CD14-positive monocyte (primary cell): ENCODE results near the gene TMEM101. TPM values are rescaled to one million over a fixed set of nuclear protein-coding genes. Genes with fewer than 3 reads are reported as not detected.

Experiments
- DNase-seq, 3 donors: peaks; one replicate each; pipeline ENCODE4 v3.0.0-alpha.2; 2011 to 2022
- H2AFZ ChIP-seq: 2 replicates; pipeline ENCODE4 v1.6.0; 2012; ENCODE audit warnings: mild to moderate bottlenecking, low read depth, low read length, inconsistent platforms; ENCODE audit not compliant: insufficient read depth, poor library complexity, severe bottlenecking
- H3K27ac ChIP-seq, 2 donors: 1 replicate in 1 of 2; 2 replicates in 1 of 2; pipeline ENCODE4 v1.5.1; 2012 to 2013; ENCODE audit warnings: low read length in 2 of 2, control low read depth in 1 of 2, inconsistent platforms in 1 of 2, low read depth in 1 of 2, mild to moderate bottlenecking in 1 of 2
- H3K27me3 ChIP-seq, 2 donors: one replicate each; pipeline versions ENCODE4 v1.6.0 to v1.6.1; 2011 to 2013; ENCODE audit warnings: low read length in 2 of 2; ENCODE audit not compliant: control insufficient read depth in 2 of 2, insufficient read depth in 2 of 2
- H3K36me3 ChIP-seq, 2 donors: replicated peaks in 1 of 2; 1 replicate in 1 of 2; 2 replicates in 1 of 2; pipeline versions ENCODE4 v1.5.1 to v1.6.1; 2012 to 2013; ENCODE audit warnings: low read length in 2 of 2, control low read depth in 1 of 2, inconsistent platforms in 1 of 2, mild to moderate bottlenecking in 1 of 2; ENCODE audit not compliant: insufficient read depth in 2 of 2, control insufficient read depth in 1 of 2
- H3K4me1 ChIP-seq, 2 donors: 1 replicate in 1 of 2; 2 replicates in 1 of 2; pipeline versions ENCODE4 v1.5.1 to v1.6.1; 2012 to 2013; ENCODE audit warnings: low read length in 2 of 2, control low read depth in 1 of 2, inconsistent platforms in 1 of 2, mild to moderate bottlenecking in 1 of 2, moderate library complexity in 1 of 2; ENCODE audit not compliant: insufficient read depth in 2 of 2, control insufficient read depth in 1 of 2
- H3K4me2 ChIP-seq: replicated peaks from 2 replicates; pipeline ENCODE3; 2012; ENCODE audit warnings: low read length, moderate library complexity, mild to moderate bottlenecking; ENCODE audit not compliant: poor library complexity, severe bottlenecking; ENCODE audit errors: extremely low read depth
- H3K4me3 ChIP-seq, 3 experiments: fragments of 200-600 bp in 1 of 3; sonication (generic) in 1 of 3; replicated peaks in 1 of 3; 1 replicate in 2 of 3; 2 replicates in 1 of 3; pipeline ENCODE4 v1.5.1; 2011 to 2013; ENCODE audit warnings: low read length in 3 of 3, mild to moderate bottlenecking in 3 of 3, control low read depth in 2 of 3, low read depth in 2 of 3, inconsistent platforms in 1 of 3, moderate library complexity in 1 of 3
- H3K79me2 ChIP-seq: 2 replicates; pipeline ENCODE4 v1.6.0; 2012; ENCODE audit warnings: mild to moderate bottlenecking, control low read depth, inconsistent platforms, low read length, moderate library complexity; ENCODE audit not compliant: insufficient read depth
- H3K9ac ChIP-seq: 2 replicates; pipeline ENCODE4 v1.6.0; 2017; ENCODE audit warnings: low read length, mild to moderate bottlenecking; ENCODE audit not compliant: insufficient read depth, poor library complexity, severe bottlenecking
- H3K9me3 ChIP-seq, 2 donors: replicated peaks in 1 of 2; 1 replicate in 1 of 2; 2 replicates in 1 of 2; pipeline versions ENCODE4 v1.5.1 to v1.6.1; 2012 to 2013; ENCODE audit warnings: low read length in 2 of 2, control low read depth in 1 of 2; ENCODE audit not compliant: control insufficient read depth in 1 of 2, insufficient read depth in 1 of 2
- H4K20me1 ChIP-seq: 2 replicates; pipeline ENCODE4 v1.6.0; 2012; ENCODE audit warnings: mild to moderate bottlenecking, low read length, control low read depth, moderate library complexity; ENCODE audit not compliant: insufficient read depth
- H3K27ac Mint-ChIP-seq, 7 donors: one replicate each; pipeline ENCODE4 v1.8.0; 2020; ENCODE audit warnings: mild to moderate bottlenecking in 7 of 7, mixed read lengths in 7 of 7, moderate library complexity in 6 of 7, inconsistent platforms in 2 of 7
- H3K27me3 Mint-ChIP-seq, 3 donors: one replicate each; pipeline ENCODE4 v1.8.0; 2021 to 2022; ENCODE audit warnings: low read depth in 3 of 3, mild to moderate bottlenecking in 3 of 3, mixed read lengths in 3 of 3, moderate library complexity in 3 of 3, inconsistent platforms in 1 of 3
- H3K36me3 Mint-ChIP-seq, 2 donors: one replicate each; pipeline ENCODE4 v1.8.0; 2020; ENCODE audit warnings: mixed read lengths in 2 of 2, inconsistent platforms in 1 of 2, mild to moderate bottlenecking in 1 of 2
- H3K4me1 Mint-ChIP-seq: one replicate; pipeline ENCODE4 v1.8.0; 2020; ENCODE audit warnings: mild to moderate bottlenecking, mixed read lengths
- H3K4me3 Mint-ChIP-seq, 2 donors: one replicate each; pipeline ENCODE4 v1.8.0; 2020; ENCODE audit warnings: mild to moderate bottlenecking in 2 of 2, mixed read lengths in 2 of 2, moderate library complexity in 1 of 2
- H3K9me3 Mint-ChIP-seq, 7 donors: one replicate each; pipeline ENCODE4 v1.8.0; 2020 to 2022; ENCODE audit warnings: mixed read lengths in 7 of 7, mild to moderate bottlenecking in 6 of 7, moderate library complexity in 6 of 7, inconsistent platforms in 2 of 7
- CTCF ChIP-seq: fragments of 200-600 bp; IDR thresholded peaks from one replicate; pipeline ENCODE4 v1.8.0; 2022; ENCODE audit warnings: antibody characterized with exemption, mild to moderate bottlenecking
- WGBS: methylation state at CpG from one replicate; pipeline ENCODE4 v1.1.5; 2013; ENCODE audit warnings: missing lambda C conversion rate; ENCODE audit not compliant: insufficient coverage; 5-methylcytosine and 5-hydroxymethylcytosine counted together
- intact Hi-C, 2 donors: fragments of 100-400 bp; cut with micrococcal nuclease; formaldehyde crosslinking; loops; one replicate each; pipeline versions ENCODE4 v1.15.0 to v1.15.1; 2023
- polyA plus RNA-seq, 3 donors: library from polyadenylated mRNA; depleted of rRNA in 1 of 3; unstranded in 2 of 3; stranded (reverse) in 1 of 3; fragments of 300-500 nt in 2 of 3; fragments of >200 nt in 1 of 3; fragmentation: Illumina TruSeq in 2 of 3; gene quantifications; 1 replicate in 2 of 3; 2 replicates in 1 of 3; pipeline ENCODE4 v1.2.3, GENCODE V29; 2012 to 2021

Gene TMEM101
- polyA plus RNA-seq, 3 donors = 17.3 to 41.4 (median 33.6) TPM

- Mint-ChIP-seq H3K4me3 (peak overlapping the region; percentile 41 to 94), H3K9me3 (peaks cover 0 to 17% (median 5%) of the 10 kb centered on the region in 7 donors), H3K4me1 (peaks cover 40% of the 10 kb centered on the region), H3K27me3 (peaks cover 44 to 61% (median 54%) of the 10 kb centered on the region in 3 donors), H3K27ac (no peak overlapping the region), H3K36me3 (peaks cover 9 to 12% of the 10 kb centered on the region in 2 donors)
- peaks cover 12% of the 10 kb centered on the region for H4K20me1 ChIP-seq
- 2% methylated on average over 71 of the region's 71 CpGs for whole genome bisulfite sequencing
- H3K4me1 ChIP-seq = peaks cover 41 to 47% of the 10 kb centered on the region in 2 donors
- peaks cover 4 to 12% of the 10 kb centered on the region in 2 donors for H3K36me3 ChIP-seq
- no peak overlapping the region for H3K9ac ChIP-seq
- H3K4me3 ChIP-seq = peak overlapping the region in 1 of 3 experiments; percentile 80
- peak overlapping the region; percentile 96 for H3K4me2 ChIP-seq
- no peaks in the 10 kb centered on the region for H3K79me2 ChIP-seq
- peaks cover 30 to 50% of the 10 kb centered on the region in 2 donors for H3K27me3 ChIP-seq
- H3K27ac ChIP-seq = no peak overlapping the region
- peak in 1 of 3 donors; percentile 17 for DNase-seq
- no peak for TF ChIP-seq CTCF
- H2AFZ ChIP-seq = peak overlapping the region; percentile 90
- H3K9me3 ChIP-seq = peaks cover 0 to 7% of the 10 kb centered on the region in 2 donors
- intact Hi-C loops = loop anchor here in 1 of 2 donors (5.0 kb wide), 1 partner anchor 37 kb away; no protein-coding TSS in a partner anchor
Observed at GRCh38 chr17:44004761-44005526, 9.8 kb downstream of the TMEM101 start.

- H3K4me2 ChIP-seq = peak within 1 kb of the TSS; percentile 96
- H3K36me3 Mint-ChIP-seq = peaks cover 4 to 5% of the 10 kb centered on the region in 2 donors
Observed at GRCh38 chr17:44004077-44004760, 10.5 kb downstream of the TMEM101 start, which contains the start of gene NAGS. Gene NAGS, plus strand, starts transcription at chr17:44004622. Its CDS starts 42 bp downstream, at chr17:44004664.

More at GRCh38 chr17:44004077-44004760, 10.5 kb downstream of the TMEM101 start, which contains the start of gene NAGS:
- no peak for TF ChIP-seq CTCF
- Histone ChIP-seq H3K9ac (no peak within 1 kb of the TSS), H3K36me3 (peaks cover 0 to 6% of the 10 kb centered on the region in 2 donors), H3K79me2 (no peaks in the 10 kb centered on the region), H2AFZ (peak within 1 kb of the TSS; percentile 90), H3K4me1 (peaks cover 41 to 47% of the 10 kb centered on the region in 2 donors), H3K27me3 (peaks cover 30 to 50% of the 10 kb centered on the region in 2 donors), H3K4me3 (peak within 1 kb of the TSS in 1 of 3 experiments; percentile 80), H3K27ac (no peak within 1 kb of the TSS), H3K9me3 (peaks cover 0 to 7% of the 10 kb centered on the region in 2 donors), H4K20me1 (peaks cover 12% of the 10 kb centered on the region)
- peaks cover 40% of the 10 kb centered on the region for H3K4me1 Mint-ChIP-seq
- H3K27me3 Mint-ChIP-seq = peaks cover 47 to 62% (median 52%) of the 10 kb centered on the region in 3 donors
- H3K9me3 Mint-ChIP-seq = peaks cover 0 to 17% (median 5%) of the 10 kb centered on the region in 7 donors
- WGBS = 21% methylated on average over 25 of the region's 25 CpGs
- intact Hi-C loops = no loop called here
- peak within 1 kb of the TSS in 1 of 7 donors; percentile 6 for H3K27ac Mint-ChIP-seq
- peak within 1 kb of the TSS; percentile 54 to 94 for H3K4me3 Mint-ChIP-seq
- DNase-seq = peak; percentile 27 to 56 (median 39)
